Thymus (tissue), 11 donors: Measurements from ENCODE around the gene COL6A1. TPM values are rescaled to one million over a fixed set of nuclear protein-coding genes. Genes with fewer than 3 reads are reported as not detected.
A peak's percentile ranks its signal among the peaks of the same experiment; 100 is the strongest.

Source experiments
- DNase-seq, 9 donors: peaks; one replicate each; pipeline ENCODE4 v3.0.0-alpha.2; 2013; ENCODE audit warnings: low spot score in 9 of 9, low read depth in 6 of 9, missing footprints in 1 of 9
- H3K27ac ChIP-seq, 2 donors: one replicate each; pipeline ENCODE4 v1.5.1; 2013; ENCODE audit warnings: control low read depth in 1 of 2, low read depth in 1 of 2, low read length in 1 of 2, mild to moderate bottlenecking in 1 of 2, moderate library complexity in 1 of 2
- H3K27me3 ChIP-seq, 2 donors: one replicate each; pipeline ENCODE4 v1.5.1; 2013; ENCODE audit warnings: low read length in 1 of 2; ENCODE audit not compliant: control insufficient read depth in 2 of 2, insufficient read depth in 1 of 2
- H3K36me3 ChIP-seq, 2 donors: one replicate each; pipeline ENCODE4 v1.5.1; 2013; ENCODE audit warnings: low read length in 1 of 2, mild to moderate bottlenecking in 1 of 2, moderate library complexity in 1 of 2; ENCODE audit not compliant: control insufficient read depth in 2 of 2, insufficient read depth in 2 of 2
- H3K4me1 ChIP-seq, 2 donors: one replicate each; pipeline ENCODE4 v1.5.1; 2013; ENCODE audit warnings: low read length in 2 of 2; ENCODE audit not compliant: control insufficient read depth in 2 of 2, insufficient read depth in 2 of 2
- H3K4me3 ChIP-seq, 2 donors: one replicate each; pipeline ENCODE4 v1.5.1; 2013; ENCODE audit warnings: low read length in 2 of 2, control low read depth in 1 of 2, mild to moderate bottlenecking in 1 of 2
- H3K9me3 ChIP-seq, 2 donors: one replicate each; pipeline ENCODE4 v1.5.1; 2013; ENCODE audit warnings: low read length in 1 of 2, mild to moderate bottlenecking in 1 of 2; ENCODE audit not compliant: control insufficient read depth in 2 of 2, insufficient read depth in 1 of 2
- WGBS: extraction: QIAGEN DNeasy Blood & Tissue Kit; methylation state at CpG from one replicate; pipeline ENCODE4 v1.1.7; 2013; 5-methylcytosine and 5-hydroxymethylcytosine counted together
- polyA plus RNA-seq: library from polyadenylated mRNA; stranded (reverse); fragments of 200-250 nt; gene quantifications from one replicate; pipeline ENCODE4 v1.2.3, GENCODE V29; 2013
- total RNA-seq: library from RNA; stranded (reverse); fragments of 120-200 nt; gene quantifications from one replicate; pipeline ENCODE4 v1.2.4, GENCODE V29; 2013
- donor health status: healthy.

COL6A1 gene
- total and polyA plus RNA-seq, 2 donors: 39.0 to 115 TPM

DNA sequence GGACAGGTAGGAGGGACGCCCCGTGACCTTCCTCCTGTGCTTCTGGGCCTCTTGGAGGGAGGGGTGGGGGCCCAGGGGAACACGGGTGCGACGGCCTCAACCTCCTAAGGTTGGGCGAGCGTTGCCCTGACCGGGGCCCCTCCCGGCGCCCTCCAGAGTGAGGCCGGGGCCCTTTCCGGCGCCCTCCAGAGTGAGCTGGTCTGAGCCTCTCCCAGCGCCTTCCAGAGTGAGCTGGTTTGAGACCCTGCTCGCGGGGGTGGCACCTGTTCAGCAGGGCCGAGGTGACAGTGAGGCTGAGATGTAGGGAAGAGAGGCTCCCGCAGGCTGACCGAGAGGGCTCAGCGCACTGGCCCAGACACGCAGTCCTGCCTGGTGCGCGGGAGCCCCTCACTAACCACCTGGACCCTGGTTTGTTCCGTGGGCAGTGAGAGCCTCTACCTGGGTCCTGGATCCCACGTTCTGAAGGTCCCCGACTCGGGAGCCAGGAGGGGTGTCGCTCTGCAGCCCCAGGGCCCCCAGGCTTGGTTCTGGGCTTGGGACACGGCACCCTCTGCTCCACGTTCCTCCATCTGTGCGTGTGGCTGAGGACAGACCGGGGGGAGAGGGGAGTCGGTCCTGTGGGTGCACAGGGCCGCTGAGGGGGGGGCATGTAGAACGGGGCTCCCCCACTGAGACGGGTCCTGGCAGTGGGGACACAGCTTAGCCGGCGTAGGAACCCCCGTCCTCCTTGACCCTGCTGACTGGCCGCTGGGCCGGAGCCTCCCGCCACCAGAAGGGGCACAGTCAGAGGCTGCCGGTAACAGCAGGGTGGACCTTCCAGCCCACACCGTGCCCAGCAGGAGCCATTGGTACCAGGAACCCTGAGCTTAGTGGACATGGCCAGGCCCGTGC is 1.4 kb downstream of the COL6A1 start:
- WGBS: 60% methylated on average over 45 of the region's 45 CpGs
- peak overlapping the region; percentile 13 to 37 for H3K4me3 ChIP-seq
- DNase-seq: no peak
- H3K36me3 ChIP-seq: no peaks in the 10 kb centered on the region
- no peaks in the 10 kb centered on the region for H3K9me3 ChIP-seq
- peaks cover 31 to 57% of the 10 kb centered on the region in 2 donors for H3K27me3 ChIP-seq
- H3K4me1 ChIP-seq: peaks cover 0 to 6% of the 10 kb centered on the region in 2 donors
- no peak overlapping the region for H3K27ac ChIP-seq

GRCh38 chr21:45983649-45983965 is 2.0 kb downstream of the COL6A1 start:
- WGBS: 96% methylated on average over 13 of the region's 13 CpGs
- H3K36me3 ChIP-seq: no peaks in the 10 kb centered on the region
- no peaks in the 10 kb centered on the region for H3K9me3 ChIP-seq
- H3K4me3 ChIP-seq: peak overlapping the region in 1 of 2 donors; percentile 37
- peaks cover 29 to 52% of the 10 kb centered on the region in 2 donors for H3K27me3 ChIP-seq
- DNase-seq: no peak
- H3K27ac ChIP-seq: no peak overlapping the region
- H3K4me1 ChIP-seq: peaks cover 0 to 6% of the 10 kb centered on the region in 2 donors

GRCh38 chr21:45983981-45984551 is 2.5 kb downstream of the COL6A1 start:
- peaks cover 0 to 6% of the 10 kb centered on the region in 2 donors for H3K4me1 ChIP-seq
- no peaks in the 10 kb centered on the region for H3K9me3 ChIP-seq
- H3K4me3 ChIP-seq: no peak overlapping the region
- H3K27ac ChIP-seq: no peak overlapping the region
- 98% methylated on average over 38 of the region's 38 CpGs for WGBS
- H3K27me3 ChIP-seq: peaks cover 27 to 48% of the 10 kb centered on the region in 2 donors
- no peaks in the 10 kb centered on the region for H3K36me3 ChIP-seq
- no peak for DNase-seq

DNA sequence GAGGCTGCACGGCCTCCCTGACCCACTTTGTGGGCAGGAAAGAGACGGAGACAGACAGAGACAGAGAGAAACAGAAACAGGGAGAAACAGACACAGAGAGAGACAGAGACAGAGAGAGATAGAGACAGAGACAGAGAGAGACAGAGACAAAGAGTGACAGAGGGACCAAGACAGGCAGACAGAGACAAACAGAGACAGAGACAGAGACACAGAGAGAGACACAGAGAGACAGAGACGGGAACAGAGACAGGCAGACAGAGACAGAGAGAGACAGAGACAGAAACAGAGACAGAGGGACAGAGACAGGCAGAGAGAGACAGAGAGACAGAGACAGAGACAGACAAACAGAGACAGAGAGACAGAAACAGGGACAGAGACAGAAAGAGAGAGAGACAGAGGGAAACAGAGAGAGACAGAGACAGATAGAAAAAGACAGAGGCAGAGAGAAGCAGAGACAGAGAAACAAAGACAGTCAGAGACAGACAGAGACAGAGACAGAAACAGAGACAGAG is 3.1 kb downstream of the COL6A1 start:
- WGBS: 81% methylated on average over 3 of the region's 3 CpGs
- Histone ChIP-seq H3K27ac (no peak overlapping the region), H3K4me3 (no peak overlapping the region), H3K27me3 (peaks cover 23 to 43% of the 10 kb centered on the region in 2 donors), H3K9me3 (no peaks in the 10 kb centered on the region), H3K36me3 (no peaks in the 10 kb centered on the region), H3K4me1 (peaks cover 0 to 6% of the 10 kb centered on the region in 2 donors)
- no peak for DNase-seq

GRCh38 chr21:45985471-45986315 is 4.1 kb downstream of the COL6A1 start:
- Histone ChIP-seq H3K4me3 (no peak overlapping the region), H3K27me3 (peaks cover 23 to 35% of the 10 kb centered on the region in 2 donors), H3K27ac (no peak overlapping the region), H3K9me3 (no peaks in the 10 kb centered on the region), H3K4me1 (peaks cover 0 to 6% of the 10 kb centered on the region in 2 donors), H3K36me3 (no peaks in the 10 kb centered on the region)
- no peak for DNase-seq
- whole genome bisulfite sequencing: 91% methylated on average over 37 of the region's 37 CpGs

- Histone ChIP-seq H3K4me3 (no peak overlapping the region), H3K9me3 (no peaks in the 10 kb centered on the region), H3K4me1 (no peaks in the 10 kb centered on the region), H3K36me3 (no peaks in the 10 kb centered on the region), H3K27ac (no peak overlapping the region), H3K27me3 (peaks cover 23 to 29% of the 10 kb centered on the region in 2 donors)
- DNase-seq: no peak
- WGBS: 92% methylated on average over 36 of the region's 36 CpGs
Observed at GRCh38 chr21:45986316-45987051, 4.9 kb downstream of the COL6A1 start.

DNA sequence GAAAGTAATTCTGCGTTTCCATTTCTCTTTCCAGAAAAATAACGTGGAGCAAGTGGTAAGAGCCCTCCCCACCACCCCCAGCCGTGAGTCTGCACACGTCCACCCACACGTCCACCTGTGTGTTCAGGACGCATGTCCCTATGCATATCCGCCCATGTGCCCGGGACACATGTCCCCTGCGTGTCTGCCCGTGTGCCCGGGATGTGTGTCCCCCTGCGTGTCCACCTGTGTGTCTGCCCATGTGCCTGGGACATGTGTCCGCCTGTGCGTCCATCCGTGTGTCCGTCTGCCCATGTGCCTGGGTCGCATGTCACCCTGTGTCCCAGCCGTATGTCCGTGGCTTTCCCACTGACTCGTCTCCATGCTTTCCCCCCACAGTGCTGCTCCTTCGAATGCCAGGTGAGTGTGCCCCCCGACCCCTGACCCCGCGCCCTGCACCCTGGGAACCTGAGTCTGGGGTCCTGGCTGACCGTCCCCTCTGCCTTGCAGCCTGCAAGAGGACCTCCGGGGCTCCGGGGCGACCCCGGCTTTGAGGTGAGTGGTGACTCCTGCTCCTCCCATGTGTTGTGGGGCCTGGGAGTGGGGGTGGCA is 5.6 kb downstream of the COL6A1 start:
- Histone ChIP-seq H3K27me3 (peaks cover 16 to 22% of the 10 kb centered on the region in 2 donors), H3K36me3 (no peaks in the 10 kb centered on the region), H3K27ac (no peak overlapping the region), H3K9me3 (no peaks in the 10 kb centered on the region), H3K4me1 (no peaks in the 10 kb centered on the region), H3K4me3 (no peak overlapping the region)
- DNase-seq: no peak
- WGBS: 96% methylated on average over 29 of the region's 29 CpGs
